ENCODE measurements around the gene WNK3. TPM values are rescaled to one million over a fixed set of nuclear protein-coding genes. Genes with fewer than 3 reads are reported as not detected.

The WNK3 gene
- total RNA-seq, 1 donor from 2014 or later, result 6.0 TPM

GRCh38 chrX:54306379-54306778, 51.5 kb downstream of the WNK3 start:
- Mint-ChIP-seq H3K27me3 (ENCODE audit: low read depth) (no peaks in the 10 kb centered on the region), H3K36me3 (ENCODE audit: low read depth) (peaks cover 2% of the 10 kb centered on the region)
- no peak for TF ChIP-seq CTCF (IDR thresholded peaks at IDR 0.05)

GRCh38 chrX:54301516-54301915, 56.3 kb downstream of the WNK3 start:
- H3K9me3 Mint-ChIP-seq (ENCODE audit: low read depth), result peaks cover 7% of the 10 kb centered on the region
- no peaks in the 10 kb centered on the region for H3K4me1 Mint-ChIP-seq (ENCODE audit: low read depth)
- no peak overlapping the region for H3K4me3 Mint-ChIP-seq (ENCODE audit: unreplicated experiment)
- no peak overlapping the region for H3K27ac Mint-ChIP-seq (ENCODE audit: unreplicated experiment)
- DNase-seq (ENCODE audit: low spot score), result no peak
- peaks cover 2% of the 10 kb centered on the region for H3K36me3 Mint-ChIP-seq (ENCODE audit: low read depth)
- no peak for TF ChIP-seq CTCF (IDR thresholded peaks at IDR 0.05)
- no peaks in the 10 kb centered on the region for H3K27me3 Mint-ChIP-seq (ENCODE audit: low read depth)

More at GRCh38 chrX:54306379-54306778, 51.5 kb downstream of the WNK3 start:
- Mint-ChIP-seq H3K4me3 (ENCODE audit: unreplicated experiment) (no peak overlapping the region), H3K4me1 (ENCODE audit: low read depth) (no peaks in the 10 kb centered on the region), H3K9me3 (ENCODE audit: low read depth) (peaks cover 6% of the 10 kb centered on the region), H3K27ac (ENCODE audit: unreplicated experiment) (no peak overlapping the region)
- no peak for DNase-seq (ENCODE audit: low spot score)

- TF ChIP-seq CTCF (IDR thresholded peaks at IDR 0.05), result no peak
- Mint-ChIP-seq H3K4me3 (ENCODE audit: unreplicated experiment) (no peak overlapping the region), H3K27ac (ENCODE audit: unreplicated experiment) (no peak overlapping the region), H3K9me3 (ENCODE audit: low read depth) (peaks cover 2% of the 10 kb centered on the region), H3K36me3 (ENCODE audit: low read depth) (peaks cover 7% of the 10 kb centered on the region), H3K4me1 (ENCODE audit: low read depth) (no peaks in the 10 kb centered on the region), H3K27me3 (ENCODE audit: low read depth) (no peaks in the 10 kb centered on the region)
- DNase-seq (ENCODE audit: low spot score), result no peak
These were observed 63.5 kb downstream of the WNK3 start for GRCh38 chrX:54294306-54294705.

- Mint-ChIP-seq H3K27me3 (ENCODE audit: low read depth) (no peaks in the 10 kb centered on the region), H3K27ac (ENCODE audit: unreplicated experiment) (no peak overlapping the region), H3K9me3 (ENCODE audit: low read depth) (peaks cover 2% of the 10 kb centered on the region), H3K4me3 (ENCODE audit: unreplicated experiment) (no peak overlapping the region), H3K36me3 (ENCODE audit: low read depth) (peaks cover 9% of the 10 kb centered on the region), H3K4me1 (ENCODE audit: low read depth) (no peaks in the 10 kb centered on the region)
- TF ChIP-seq CTCF (IDR thresholded peaks at IDR 0.05), result no peak
- DNase-seq (ENCODE audit: low spot score), result no peak
These were observed 65.1 kb downstream of the WNK3 start for GRCh38 chrX:54292755-54293154.

GRCh38 chrX:54291758-54292157, 66.1 kb downstream of the WNK3 start:
- no peak overlapping the region for H3K4me3 Mint-ChIP-seq (ENCODE audit: unreplicated experiment)
- H3K4me1 Mint-ChIP-seq (ENCODE audit: low read depth), result no peaks in the 10 kb centered on the region
- no peaks in the 10 kb centered on the region for H3K27me3 Mint-ChIP-seq (ENCODE audit: low read depth)
- peaks cover 9% of the 10 kb centered on the region for H3K36me3 Mint-ChIP-seq (ENCODE audit: low read depth)
- no peak for TF ChIP-seq CTCF (IDR thresholded peaks at IDR 0.05)
- H3K9me3 Mint-ChIP-seq (ENCODE audit: low read depth), result peaks cover 2% of the 10 kb centered on the region
- H3K27ac Mint-ChIP-seq (ENCODE audit: unreplicated experiment), result no peak overlapping the region
- DNase-seq (ENCODE audit: low spot score), result no peak

All from chondrocyte (in vitro differentiated cells).